ENCODE data around the gene NUAK1.

Gene NUAK1

DNA sequence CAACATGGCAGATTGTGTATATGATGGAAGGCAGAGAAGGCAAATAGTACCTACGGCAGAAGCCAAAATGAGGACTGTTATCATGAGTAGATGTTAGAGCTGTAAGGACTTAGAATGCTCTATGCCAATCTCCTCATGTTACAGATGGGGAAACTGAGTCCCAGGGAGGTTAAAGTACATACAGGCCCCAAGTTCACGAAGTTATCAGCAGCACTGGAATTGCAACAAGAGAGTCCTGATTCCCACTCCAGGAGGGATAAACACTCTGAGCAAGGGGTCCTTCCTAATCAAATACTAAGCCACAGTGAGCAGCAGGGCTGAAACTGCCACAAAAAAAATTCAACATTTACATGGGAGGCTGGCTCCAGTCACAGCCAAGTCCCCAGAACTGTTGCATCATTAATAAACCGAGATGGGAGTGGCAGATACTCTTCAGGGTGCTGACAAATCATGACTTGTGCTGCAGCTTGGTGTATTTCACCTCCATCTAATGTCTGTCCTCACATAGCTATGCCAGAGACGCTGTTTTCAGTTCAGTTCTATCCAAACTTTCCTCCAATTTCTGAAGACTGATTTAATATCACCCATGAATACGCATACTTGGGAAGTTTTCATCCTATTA, 24.2 kb downstream of the NUAK1 start:
- POLR2A ChIA-PET = no interaction called here
- TF ChIP-seq, protein P1, sequence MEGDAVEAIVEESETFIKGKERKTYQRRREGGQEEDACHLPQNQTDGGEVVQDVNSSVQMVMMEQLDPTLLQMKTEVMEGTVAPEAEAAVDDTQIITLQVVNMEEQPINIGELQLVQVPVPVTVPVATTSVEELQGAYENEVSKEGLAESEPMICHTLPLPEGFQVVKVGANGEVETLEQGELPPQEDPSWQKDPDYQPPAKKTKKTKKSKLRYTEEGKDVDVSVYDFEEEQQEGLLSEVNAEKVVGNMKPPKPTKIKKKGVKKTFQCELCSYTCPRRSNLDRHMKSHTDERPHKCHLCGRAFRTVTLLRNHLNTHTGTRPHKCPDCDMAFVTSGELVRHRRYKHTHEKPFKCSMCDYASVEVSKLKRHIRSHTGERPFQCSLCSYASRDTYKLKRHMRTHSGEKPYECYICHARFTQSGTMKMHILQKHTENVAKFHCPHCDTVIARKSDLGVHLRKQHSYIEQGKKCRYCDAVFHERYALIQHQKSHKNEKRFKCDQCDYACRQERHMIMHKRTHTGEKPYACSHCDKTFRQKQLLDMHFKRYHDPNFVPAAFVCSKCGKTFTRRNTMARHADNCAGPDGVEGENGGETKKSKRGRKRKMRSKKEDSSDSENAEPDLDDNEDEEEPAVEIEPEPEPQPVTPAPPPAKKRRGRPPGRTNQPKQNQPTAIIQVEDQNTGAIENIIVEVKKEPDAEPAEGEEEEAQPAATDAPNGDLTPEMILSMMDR (IDR thresholded peaks at IDR 0.05; ENCODE audit: control extremely low read depth, extremely low read depth, low read depth, missing control alignments) = no peak
- CTCF ChIA-PET = interaction anchor here (1.3 kb wide), 1 partner anchor 21 kb away, joined by 4 read pairs; no protein-coding TSS in a partner anchor
- DNase-seq (ENCODE audit: extremely low spot score) = no peak

DNA sequence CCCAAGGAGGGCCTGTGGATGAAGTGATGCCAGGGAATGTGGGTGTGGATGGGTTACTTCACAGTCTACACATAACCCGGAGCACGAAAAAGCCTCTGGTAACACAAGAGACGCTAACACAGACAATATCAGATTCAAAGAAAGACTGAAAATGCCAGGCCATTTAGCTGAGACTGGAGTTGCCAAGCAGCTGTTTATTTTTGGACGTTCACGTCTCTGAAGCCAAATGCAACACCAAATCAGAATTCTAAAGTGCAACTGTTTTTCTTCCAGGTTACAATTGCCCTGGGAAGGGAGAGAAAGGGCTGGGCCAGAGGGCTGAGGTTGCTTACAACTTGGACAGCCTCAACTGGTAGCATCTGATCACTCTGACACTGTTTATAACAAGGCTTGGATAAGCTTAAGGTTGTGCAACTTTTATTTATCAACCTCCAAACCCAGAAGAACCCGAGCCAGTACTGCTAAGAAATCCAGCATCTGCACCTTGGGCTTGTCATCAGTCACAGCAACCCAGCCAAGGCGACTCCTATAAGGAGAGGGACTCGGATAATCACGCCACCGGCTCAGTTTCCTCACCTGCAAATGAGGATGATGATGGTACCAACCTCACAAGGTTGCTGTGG, 24.8 kb downstream of the NUAK1 start:
- CTCF ChIA-PET = no interaction called here
- TF ChIP-seq, protein P1 (IDR thresholded peaks at IDR 0.05; ENCODE audit: control extremely low read depth, extremely low read depth, low read depth, missing control alignments) = no peak

DNA sequence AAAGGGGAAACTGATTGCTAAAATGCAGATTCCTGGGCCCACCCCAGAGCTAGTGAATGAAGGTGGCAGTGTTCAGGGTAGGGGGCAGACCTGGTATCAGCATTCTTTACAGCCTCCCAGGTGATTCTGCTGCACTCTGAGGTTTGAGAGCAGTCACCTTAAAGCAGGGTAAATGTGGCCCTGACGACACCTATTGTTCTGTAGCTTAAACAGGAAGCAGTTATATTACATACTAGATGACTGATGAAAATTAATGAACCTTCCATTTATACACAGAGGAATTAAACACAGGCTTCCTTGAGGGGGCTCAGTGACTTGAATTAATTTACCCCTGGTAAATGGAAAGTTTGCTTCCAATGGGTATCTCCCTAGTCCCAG, 25.3 kb downstream of the NUAK1 start:
- TF ChIP-seq, protein P1 (IDR thresholded peaks at IDR 0.05; ENCODE audit: control extremely low read depth, extremely low read depth, low read depth, missing control alignments) = no peak

More for the DNA sequence above, 24.8 kb downstream of the NUAK1 start:
- no peak for DNase-seq (ENCODE audit: extremely low spot score)
- POLR2A ChIA-PET = no interaction called here

DNA sequence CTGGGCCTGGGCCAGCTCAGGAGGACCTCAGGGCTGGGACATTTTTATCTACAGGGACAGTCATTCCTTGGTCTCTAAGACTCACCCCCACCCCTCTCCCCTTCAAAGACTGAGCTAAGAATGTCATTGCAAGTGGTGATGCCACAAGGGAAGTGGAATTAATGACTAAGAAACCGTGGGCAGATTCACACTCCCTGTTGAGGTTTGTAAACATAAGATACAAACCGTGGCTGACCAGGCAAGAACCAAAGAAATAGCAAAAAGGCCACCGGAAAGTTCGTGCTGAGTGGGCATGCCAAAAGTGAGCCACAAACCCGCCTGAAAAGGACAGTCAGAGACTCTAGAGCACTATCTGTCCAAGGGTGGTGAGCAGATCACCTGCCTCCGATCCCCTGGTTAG, 25.7 kb downstream of the NUAK1 start:
- TF ChIP-seq, protein P1 (IDR thresholded peaks at IDR 0.05; ENCODE audit: control extremely low read depth, extremely low read depth, low read depth, missing control alignments) = no peak
- DNase-seq (ENCODE audit: extremely low spot score) = peak; percentile 13
- ChIA-PET CTCF (interaction anchor here (1.2 kb wide), 1 partner anchor 23 kb away, joined by 3 read pairs; no protein-coding TSS in a partner anchor), POLR2A (no interaction called here)

More for the DNA sequence above, 25.3 kb downstream of the NUAK1 start:
- ChIA-PET CTCF (no interaction called here), POLR2A (no interaction called here)
- no peak for DNase-seq (ENCODE audit: extremely low spot score)

DNA sequence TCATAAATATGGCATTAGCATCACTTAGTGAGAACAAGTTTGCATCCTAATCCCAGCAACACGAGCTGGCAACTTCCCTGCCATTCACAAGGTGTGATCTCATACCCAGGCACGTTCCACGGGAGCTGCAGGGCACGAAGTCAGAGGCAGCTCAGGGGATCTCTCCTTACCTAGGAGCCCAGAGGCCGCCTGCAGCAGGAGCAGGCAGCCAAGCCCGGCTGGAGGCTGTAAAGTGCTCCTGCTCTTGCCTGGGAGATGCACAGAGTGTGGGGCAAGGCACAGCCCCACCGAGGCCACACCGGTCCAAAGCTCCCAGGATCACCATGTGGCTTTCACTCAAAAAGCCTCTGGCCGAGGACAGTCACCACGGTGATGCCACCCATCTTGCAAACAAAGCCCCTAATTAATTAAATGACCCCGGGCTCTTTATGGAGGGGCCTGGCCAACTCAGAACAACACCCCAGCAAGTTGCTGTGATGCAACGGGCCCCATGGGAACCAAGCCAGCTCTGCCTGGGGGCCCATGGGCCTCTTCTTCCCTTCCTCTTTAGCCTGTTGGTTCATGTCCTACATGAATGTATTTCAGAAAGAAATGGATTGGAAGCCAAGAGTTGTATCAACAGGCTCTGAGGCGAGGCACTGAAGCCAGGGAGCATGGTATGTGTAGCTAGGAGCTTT, 26.5 kb downstream of the NUAK1 start:
- POLR2A ChIA-PET = no interaction called here
- CTCF ChIA-PET = interaction anchor here (1.2 kb wide), 1 partner anchor 24 kb away, joined by 3 read pairs; no protein-coding TSS in a partner anchor
- TF ChIP-seq, protein P1 (IDR thresholded peaks at IDR 0.05; ENCODE audit: control extremely low read depth, extremely low read depth, low read depth, missing control alignments) = no peak
- DNase-seq (ENCODE audit: extremely low spot score) = no peak

DNA sequence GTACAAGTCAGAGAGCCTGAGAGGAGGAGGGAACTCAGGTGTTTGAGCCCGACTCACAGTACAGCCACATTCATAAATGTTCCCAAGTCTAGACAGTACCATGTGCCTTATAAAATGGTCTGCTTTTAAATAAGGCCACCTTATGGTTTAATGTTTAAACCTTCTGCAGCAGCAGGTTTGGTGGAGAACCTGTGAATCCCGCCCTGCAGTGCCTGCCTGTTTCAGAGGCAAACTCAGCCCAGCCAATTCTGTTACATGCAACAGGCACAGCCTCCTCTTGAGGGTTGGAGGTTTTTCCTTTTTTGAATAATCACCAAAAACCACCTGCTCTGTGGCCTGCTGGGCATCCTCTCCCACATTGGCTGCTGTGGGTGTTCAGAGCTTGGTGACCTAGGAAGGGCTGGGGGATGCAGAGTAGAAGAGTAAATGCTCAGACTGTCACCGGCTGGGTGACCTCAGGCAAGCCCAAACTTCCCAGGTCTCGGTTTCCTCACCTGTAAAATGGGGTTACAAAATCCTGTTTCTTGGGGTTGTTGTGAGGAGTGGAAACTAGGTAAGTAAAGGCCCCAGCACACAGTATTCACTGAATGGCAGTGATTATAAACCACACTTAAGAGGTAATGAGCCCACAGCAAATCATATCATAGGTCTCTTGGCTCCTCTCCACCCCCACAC, 28.0 kb downstream of the NUAK1 start:
- TF ChIP-seq, protein P1 (IDR thresholded peaks at IDR 0.05; ENCODE audit: control extremely low read depth, extremely low read depth, low read depth, missing control alignments) = no peak
- DNase-seq (ENCODE audit: extremely low spot score) = no peak
- CTCF ChIA-PET = no interaction called here
- POLR2A ChIA-PET = no interaction called here
